Measurements from ENCODE around the gene PIK3C2B. TPM values are rescaled to one million over a fixed set of nuclear protein-coding genes. Genes with fewer than 3 reads are reported as not detected.

PIK3C2B gene
- total RNA-seq, 1 experiment from 2014 or later = 17.4 TPM

GRCh38 chr1:204454476-204454875 is 40.1 kb downstream of the PIK3C2B start:
- BruUV-seq (replicated peaks) = no TSS peak

More at GRCh38 chr1:204454476-204454875, 40.1 kb downstream of the PIK3C2B start:
- CTCF ChIA-PET = no interaction called here
- Histone ChIP-seq H3K4me1 (ENCODE audit: control insufficient read depth in 1 of 2, insufficient read depth in 2 of 2, low read length in 2 of 2) (peaks cover 3 to 18% of the 10 kb centered on the region in 2 experiments; a peak in 3 of 4 replicates), H3K27ac (ENCODE audit: low read depth, low read length) (no peak overlapping the region), H3K9me3 (ENCODE audit: control insufficient read depth in 1 of 2, insufficient read depth in 1 of 2, low read depth in 1 of 2, low read length in 2 of 2) (no peaks in the 10 kb centered on the region), H2AFZ (ENCODE audit: low read depth, low read length, poor library complexity, severe bottlenecking) (no peak overlapping the region), H3K4me2 (ENCODE audit: low read length) (no peak overlapping the region), H3K9ac (ENCODE audit: low read length) (no peak overlapping the region), H3K27me3 (ENCODE audit: insufficient read depth, low read length) (no peaks in the 10 kb centered on the region), H3K36me3 (ENCODE audit: control insufficient read depth in 1 of 2, insufficient read depth in 2 of 2, low read length in 2 of 2) (no peaks in the 10 kb centered on the region; a peak in 1 of 4 replicates), H3K79me2 (ENCODE audit: insufficient read depth, low read length) (no peaks in the 10 kb centered on the region), H4K20me1 (ENCODE audit: insufficient read depth) (no peaks in the 10 kb centered on the region), H3K4me3 (replicated peaks in 1 of 2; ENCODE audit: low read depth in 1 of 2, low read length in 2 of 2) (no peak overlapping the region), H3K9me2 (ENCODE audit: insufficient read depth) (no peaks in the 10 kb centered on the region)
- intact Hi-C loops (cut with micrococcal nuclease) = no loop called here
- DNase-seq (ENCODE audit: low read depth, low spot score) (no peak), ATAC-seq (no peak)
- TF ChIP-seq TCF7L2 (IDR thresholded peaks at IDR 0.05; ENCODE audit: borderline replicate concordance, extremely low read depth, insufficient read depth, insufficient read length) (no peak), EGR1 (IDR thresholded peaks at IDR 0.05; ENCODE audit: low read depth) (no peak), POLR2AphosphoS5 (IDR thresholded peaks at IDR 0.05; ENCODE audit: low read depth, low read length) (no peak), JUND (IDR thresholded peaks at IDR 0.05) (no peak), ZNF274 (IDR thresholded peaks at IDR 0.05; ENCODE audit: low read depth, low read length) (no peak), SIN3A (IDR thresholded peaks at IDR 0.05; ENCODE audit: low read depth) (no peak), ZFX (IDR thresholded peaks at IDR 0.05) (no peak), ELF1 (IDR thresholded peaks at IDR 0.05; ENCODE audit: borderline replicate concordance, low read depth) (no peak), EZH2 (IDR thresholded peaks at IDR 0.05) (no peak), YY1 (IDR thresholded peaks at IDR 0.05; ENCODE audit: extremely low read depth, insufficient replicate concordance, low read depth, low read length) (no peak), CBX3 (IDR thresholded peaks at IDR 0.05; ENCODE audit: low read depth) (no peak), SRF (IDR thresholded peaks at IDR 0.05; ENCODE audit: low read depth) (no peak)
- TF ChIP-seq, protein P1, sequence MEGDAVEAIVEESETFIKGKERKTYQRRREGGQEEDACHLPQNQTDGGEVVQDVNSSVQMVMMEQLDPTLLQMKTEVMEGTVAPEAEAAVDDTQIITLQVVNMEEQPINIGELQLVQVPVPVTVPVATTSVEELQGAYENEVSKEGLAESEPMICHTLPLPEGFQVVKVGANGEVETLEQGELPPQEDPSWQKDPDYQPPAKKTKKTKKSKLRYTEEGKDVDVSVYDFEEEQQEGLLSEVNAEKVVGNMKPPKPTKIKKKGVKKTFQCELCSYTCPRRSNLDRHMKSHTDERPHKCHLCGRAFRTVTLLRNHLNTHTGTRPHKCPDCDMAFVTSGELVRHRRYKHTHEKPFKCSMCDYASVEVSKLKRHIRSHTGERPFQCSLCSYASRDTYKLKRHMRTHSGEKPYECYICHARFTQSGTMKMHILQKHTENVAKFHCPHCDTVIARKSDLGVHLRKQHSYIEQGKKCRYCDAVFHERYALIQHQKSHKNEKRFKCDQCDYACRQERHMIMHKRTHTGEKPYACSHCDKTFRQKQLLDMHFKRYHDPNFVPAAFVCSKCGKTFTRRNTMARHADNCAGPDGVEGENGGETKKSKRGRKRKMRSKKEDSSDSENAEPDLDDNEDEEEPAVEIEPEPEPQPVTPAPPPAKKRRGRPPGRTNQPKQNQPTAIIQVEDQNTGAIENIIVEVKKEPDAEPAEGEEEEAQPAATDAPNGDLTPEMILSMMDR (IDR thresholded peaks at IDR 0.05 in 2 of 3, conservative IDR thresholded peaks at IDR 0.05 in 1 of 3; ENCODE audit: borderline replicate concordance in 1 of 3, insufficient read depth in 1 of 3, low read depth in 2 of 3, low read length in 2 of 3) = no peak
- TF ChIP-seq, protein P2, sequence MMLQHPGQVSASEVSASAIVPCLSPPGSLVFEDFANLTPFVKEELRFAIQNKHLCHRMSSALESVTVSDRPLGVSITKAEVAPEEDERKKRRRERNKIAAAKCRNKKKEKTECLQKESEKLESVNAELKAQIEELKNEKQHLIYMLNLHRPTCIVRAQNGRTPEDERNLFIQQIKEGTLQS (IDR thresholded peaks at IDR 0.05) = no peak
- RAD21 ChIA-PET (ENCODE audit: low non-redundant PET in 1 of 2, low total read pairs in 2 of 2, uncharacterized antibody in 2 of 2, unreplicated experiment in 2 of 2) = no interaction called here
- POLR2A ChIA-PET = no interaction called here
